ENCODE data around the gene BPGM.

GRCh38 chr7:134651991-134652390 is 5.3 kb downstream of the BPGM start:
- TF ChIP-seq, protein P1, sequence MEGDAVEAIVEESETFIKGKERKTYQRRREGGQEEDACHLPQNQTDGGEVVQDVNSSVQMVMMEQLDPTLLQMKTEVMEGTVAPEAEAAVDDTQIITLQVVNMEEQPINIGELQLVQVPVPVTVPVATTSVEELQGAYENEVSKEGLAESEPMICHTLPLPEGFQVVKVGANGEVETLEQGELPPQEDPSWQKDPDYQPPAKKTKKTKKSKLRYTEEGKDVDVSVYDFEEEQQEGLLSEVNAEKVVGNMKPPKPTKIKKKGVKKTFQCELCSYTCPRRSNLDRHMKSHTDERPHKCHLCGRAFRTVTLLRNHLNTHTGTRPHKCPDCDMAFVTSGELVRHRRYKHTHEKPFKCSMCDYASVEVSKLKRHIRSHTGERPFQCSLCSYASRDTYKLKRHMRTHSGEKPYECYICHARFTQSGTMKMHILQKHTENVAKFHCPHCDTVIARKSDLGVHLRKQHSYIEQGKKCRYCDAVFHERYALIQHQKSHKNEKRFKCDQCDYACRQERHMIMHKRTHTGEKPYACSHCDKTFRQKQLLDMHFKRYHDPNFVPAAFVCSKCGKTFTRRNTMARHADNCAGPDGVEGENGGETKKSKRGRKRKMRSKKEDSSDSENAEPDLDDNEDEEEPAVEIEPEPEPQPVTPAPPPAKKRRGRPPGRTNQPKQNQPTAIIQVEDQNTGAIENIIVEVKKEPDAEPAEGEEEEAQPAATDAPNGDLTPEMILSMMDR (IDR thresholded peaks at IDR 0.05) = no peak
- TF ChIP-seq POLR2A (IDR thresholded peaks at IDR 0.05) = no peak
